Renal pelvis (tissue), 4 donors: ENCODE measurements around the gene ALB. TPM values are rescaled to one million over a fixed set of nuclear protein-coding genes. Genes with fewer than 3 reads are reported as not detected.

Experiments
- DNase-seq: peaks from one replicate; pipeline ENCODE4 v3.0.0-alpha.2; 2013
- polyA plus RNA-seq, 3 donors: library from polyadenylated mRNA; unstranded; fragments of 120-200 nt; gene quantifications; one replicate each; pipeline ENCODE4 v1.2.1, GENCODE V29; 2013; ENCODE audit not compliant: insufficient read length in 3 of 3

Gene ALB
- polyA plus RNA-seq, 3 donors: 2.2 to 3.3 (median 2.2) TPM

DNA sequence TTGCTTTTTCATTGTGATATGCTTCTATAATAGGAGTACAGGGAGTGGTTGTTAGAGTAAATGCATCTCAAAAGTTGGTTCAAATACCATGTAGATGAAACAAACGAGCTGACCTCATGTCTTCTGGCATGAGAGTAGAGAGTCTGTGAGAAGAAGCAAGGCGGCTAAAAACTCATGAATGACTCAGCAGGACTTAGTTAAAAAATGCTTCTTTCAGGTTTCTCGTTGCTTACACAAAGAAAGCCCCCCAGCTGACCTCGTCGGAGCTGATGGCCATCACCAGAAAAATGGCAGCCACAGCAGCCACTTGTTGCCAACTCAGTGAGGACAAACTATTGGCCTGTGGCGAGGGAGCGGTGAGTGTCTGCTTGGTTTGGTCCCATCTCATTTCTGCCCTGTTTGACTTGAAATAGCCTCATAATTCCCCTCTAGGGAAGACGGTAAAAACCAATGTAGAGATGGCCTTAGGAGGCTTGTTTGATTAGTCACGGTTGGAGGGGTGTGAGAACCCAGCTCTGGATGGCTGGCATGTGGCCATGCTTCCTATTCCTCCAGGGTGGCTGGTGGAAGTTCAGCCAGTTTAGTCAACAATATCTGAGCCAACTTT is 46.4 kb downstream of the ALB start:
- DNase-seq: peak; percentile 4

DNA sequence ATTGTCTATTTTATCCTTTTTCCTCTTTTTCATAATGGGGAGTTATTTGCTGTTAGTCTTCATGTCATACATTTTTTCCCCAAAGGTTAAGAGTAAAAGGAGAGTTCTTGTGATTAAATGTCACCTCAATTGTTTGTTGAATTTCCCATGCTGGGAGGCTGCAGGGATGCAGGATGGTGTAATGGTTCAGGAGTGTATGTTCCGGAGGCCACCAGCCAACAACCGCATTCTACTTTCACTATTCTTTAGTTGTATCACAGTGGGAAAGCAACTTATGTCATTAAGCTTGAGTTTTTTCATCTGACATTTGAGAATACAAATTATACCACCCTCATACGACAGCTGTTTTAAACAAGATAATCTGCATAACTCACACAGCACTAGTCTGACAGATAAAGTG is 47.3 kb downstream of the ALB start:
- DNase-seq: no peak

DNA sequence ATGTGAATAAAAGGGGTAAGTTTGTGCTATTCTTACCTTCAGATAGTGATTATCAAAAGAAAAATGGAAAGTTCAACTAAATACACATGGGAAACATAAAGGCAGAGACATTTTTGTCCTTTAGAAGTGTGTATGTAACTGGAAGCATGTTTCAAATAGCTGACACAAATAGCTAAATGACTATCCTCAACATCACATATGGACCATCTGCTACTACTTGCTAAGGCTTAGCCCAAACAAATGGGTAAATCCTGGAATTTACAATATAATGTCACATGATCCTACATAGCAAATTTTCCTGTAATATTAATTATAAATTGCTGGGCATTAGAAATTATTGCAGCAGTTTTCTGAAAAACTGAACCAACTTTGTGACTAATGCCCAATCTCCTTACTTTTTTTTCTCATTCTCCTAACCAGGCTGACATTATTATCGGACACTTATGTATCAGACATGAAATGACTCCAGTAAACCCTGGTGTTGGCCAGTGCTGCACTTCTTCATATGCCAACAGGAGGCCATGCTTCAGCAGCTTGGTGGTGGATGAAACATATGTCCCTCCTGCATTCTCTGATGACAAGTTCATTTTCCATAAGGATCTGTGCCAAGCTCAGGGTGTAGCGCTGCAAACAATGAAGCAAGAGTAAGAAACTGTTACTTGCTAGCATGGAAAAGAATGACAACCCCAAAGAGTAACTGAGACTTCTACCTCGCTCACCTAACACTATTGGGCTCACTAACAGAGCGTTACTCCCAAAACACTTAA is 48.1 kb downstream of the ALB start:
- DNase-seq: no peak

DNA sequence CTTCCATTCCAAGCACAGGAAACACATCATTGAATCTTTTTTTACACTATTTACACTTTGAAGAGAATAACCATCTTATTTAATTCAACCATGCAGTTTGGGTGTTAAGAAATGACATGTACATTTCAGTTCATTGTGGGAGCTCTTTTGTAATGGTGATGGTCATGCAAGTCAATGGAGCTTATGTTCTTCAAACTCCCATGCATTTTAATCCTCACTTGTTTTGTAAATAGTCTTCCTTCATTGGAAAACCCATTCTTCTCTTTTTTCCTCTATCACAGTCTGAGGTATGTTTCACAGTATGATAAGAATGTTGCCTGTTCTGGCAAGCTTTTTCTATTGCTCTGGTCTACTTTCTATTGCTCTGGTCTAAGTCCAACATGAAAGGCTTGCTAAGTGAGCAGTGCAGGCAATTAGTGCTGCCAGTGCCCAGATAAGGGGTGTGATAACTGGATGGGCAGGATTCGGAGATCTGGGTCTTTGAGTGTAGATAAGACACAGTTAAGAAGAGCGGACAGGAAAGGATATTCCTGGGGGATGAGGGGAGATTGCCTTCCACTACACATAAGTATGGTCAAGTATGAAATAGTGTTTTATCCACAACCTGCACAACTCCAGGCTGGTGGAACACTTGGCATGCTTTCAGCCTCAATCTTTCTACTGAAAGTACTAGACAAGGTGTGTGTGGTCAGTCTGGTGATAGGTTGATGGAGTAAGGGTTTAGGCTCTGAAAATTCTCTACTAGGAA is 49.0 kb downstream of the ALB start:
- no peak for DNase-seq

DNA sequence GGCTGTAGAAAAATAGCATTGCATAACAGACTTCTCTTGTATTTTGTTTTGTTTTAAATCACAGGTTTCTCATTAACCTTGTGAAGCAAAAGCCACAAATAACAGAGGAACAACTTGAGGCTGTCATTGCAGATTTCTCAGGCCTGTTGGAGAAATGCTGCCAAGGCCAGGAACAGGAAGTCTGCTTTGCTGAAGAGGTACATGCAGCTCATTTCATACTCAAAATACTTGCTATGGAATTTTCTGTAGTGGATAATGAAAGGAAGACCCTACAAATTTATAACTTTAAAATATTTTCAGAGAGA is 49.6 kb downstream of the ALB start:
- DNase-seq: no peak

DNA sequence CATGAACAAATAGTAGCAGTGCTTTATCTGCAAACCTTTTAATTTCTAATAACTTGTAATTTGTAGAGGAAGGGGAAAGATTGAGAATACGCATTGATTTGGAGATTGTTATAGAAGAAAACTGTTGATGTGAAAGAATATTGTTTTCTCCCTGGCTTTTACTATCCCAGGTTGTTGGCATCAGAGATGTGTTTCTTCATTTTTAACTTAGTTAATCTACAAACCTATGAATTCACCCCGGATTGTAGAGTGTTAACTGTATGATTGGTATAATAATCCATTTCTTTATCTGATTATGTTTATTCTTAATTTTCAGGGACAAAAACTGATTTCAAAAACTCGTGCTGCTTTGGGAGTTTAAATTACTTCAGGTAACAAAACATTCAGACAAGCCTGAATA is 50.8 kb downstream of the ALB start:
- DNase-seq: no peak

DNA sequence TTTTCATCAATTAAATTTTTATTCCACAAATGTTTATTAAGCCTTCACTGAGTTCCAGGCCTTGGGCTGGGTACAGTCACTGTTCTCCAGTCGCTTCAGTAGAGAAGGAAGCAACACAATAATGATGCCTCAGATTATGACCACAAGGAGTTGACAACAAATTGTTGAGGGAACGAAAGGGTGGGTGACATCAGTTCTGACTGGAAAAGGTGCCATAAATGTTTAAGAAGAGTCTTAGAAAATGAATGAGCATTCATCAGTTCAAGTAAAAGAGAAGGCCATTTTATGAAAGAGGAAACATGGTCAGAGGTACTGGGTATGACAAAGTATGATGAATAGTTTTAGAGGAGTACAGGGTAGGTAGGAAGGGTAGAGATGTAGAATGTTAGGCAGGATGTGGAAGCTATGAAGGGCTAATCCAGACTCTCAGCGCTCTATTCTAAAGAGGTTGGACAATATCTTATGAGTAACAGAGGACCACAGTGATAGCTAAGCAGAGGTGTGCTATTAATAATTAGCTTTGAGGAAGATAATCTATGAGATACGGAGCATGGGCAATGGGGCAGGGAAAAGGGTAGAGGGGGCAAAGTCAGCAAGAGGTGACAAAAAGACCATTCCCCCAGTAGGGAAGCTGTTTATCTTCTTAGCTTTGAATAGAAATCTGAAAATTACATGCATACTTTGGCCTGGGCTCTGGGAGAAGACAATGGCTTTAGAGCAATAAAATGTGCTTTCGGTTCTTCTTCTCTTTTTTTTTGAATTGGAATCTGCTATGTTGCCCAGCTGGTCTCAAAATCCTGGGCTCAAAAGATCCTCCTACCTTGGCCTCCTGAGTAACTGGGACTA is 52.3 kb downstream of the ALB start:
- no peak for DNase-seq

DNA sequence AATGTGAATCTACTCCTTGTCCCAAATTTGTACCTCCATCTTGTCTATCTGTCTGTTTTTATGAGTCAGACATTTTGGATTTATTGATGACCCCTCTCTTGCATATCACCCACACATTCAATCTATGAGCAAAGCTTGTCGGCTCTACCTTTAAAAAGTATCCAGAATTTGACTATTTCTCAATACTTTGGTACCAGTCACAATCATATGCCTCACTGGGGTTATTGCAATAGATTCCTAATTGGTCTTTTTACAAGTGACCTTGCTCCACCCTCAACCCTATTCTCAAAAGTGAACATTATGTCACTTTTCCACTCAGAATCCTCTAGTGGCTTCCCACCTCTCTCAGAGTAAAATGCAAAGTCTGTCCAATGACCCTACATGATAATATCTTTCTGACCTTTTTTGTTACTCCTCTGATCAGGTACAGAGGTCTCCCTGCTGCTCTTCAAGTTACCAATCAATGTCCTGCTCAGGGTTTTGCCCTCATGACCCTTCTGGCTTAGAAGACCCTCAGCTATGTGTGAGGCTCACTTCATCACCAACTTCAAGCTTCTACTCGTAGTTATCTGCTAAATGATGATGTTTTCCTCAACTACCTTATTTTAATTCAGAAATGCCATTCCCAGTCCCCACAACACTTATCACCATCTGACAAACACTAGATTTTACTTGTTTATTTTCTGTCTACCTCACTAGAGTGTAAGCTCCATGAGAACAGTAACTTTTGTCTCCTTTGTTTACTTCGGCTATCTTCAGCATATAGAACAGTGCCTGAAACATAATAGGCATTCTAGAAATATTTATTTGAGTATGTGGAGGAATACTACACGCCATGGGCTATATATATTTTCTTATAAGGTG is 54.3 kb downstream of the ALB start:
- no peak for DNase-seq

DNA sequence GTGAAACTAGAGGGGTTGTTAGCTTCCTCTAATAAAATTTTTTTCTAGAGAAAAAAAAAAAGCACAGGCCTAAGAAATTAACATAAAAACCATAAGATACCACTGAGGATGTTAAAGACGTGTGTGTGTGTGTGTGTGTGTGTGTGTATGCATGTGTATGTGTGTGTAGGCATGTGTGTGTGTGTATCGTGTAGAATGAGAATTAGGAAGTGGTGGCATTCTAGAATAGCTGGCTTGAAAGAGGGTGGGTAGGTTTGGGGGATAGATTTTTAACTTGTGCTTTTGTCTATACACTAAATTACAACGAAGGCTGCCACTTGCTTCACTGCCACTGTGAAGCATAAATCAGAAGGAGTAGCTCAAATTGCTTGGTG is 54.9 kb downstream of the ALB start:
- DNase-seq: no peak

DNA sequence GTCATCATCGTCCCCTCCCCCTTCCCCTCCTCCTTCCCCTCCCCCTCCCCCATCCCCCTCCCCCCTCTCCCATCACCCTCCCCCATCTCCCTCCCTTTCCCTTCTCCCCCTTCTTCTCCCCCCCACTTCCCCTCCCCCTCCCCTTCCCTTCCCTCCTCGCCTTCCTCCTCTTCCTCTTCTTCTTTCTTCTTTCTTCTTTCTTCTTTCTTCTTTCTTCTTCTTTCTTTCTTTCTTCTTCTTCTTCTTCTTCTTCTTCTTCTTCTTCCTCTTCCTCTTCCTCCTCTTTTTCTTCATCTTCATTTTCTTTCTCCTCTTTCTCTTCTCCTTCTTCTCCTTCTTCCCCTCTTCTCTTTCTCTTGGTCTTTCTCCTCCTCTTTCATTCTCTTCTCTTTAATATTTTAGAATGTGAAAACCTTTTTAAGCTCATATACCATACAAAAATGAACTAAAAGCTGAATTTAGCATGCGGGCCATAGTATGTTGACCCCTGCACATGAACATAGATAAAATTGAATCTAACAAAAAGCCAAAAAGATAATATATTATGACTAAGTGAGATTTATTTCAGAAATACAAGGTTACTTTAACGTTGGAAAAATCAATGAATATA is 56.9 kb downstream of the ALB start:
- DNase-seq: no peak

DNA sequence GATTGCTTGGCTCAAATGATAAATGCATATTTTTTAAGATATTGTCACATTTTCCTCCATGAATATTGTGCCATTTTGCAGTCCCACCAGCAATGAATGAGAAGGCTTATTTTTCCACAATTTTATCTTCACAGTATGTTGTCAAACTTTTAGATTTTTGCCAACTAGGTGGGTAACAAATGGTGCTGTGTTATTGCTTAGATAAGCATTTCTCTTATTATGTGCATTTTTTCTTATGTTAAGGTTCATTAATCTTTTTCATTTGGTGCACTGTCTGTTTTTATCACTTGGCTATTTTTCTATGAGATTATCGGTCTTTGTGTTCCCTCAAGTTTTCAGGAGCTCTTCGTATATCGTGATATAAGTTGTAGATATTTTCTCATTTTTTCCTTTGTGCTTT is 64.1 kb downstream of the ALB start:
- no peak for DNase-seq

DNA sequence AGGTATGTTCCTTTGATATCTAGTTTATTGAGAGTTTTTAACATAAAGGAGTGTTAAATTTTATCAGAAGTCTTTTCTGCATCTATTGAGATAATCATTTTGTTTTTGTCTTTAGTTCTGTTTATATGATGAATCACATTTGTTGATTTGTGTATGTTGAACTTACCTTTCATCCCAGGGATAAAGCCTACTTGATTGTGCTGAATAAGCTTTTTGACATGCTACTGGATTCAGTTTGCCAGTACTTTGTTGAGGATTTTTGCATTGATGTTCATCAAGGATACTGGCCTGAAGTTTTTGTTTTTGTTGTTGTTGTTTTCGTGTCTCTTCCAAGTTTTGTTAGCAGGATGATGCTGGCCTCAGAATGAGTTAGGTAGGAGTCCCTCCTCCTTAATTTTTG is 66.6 kb downstream of the ALB start:
- DNase-seq: no peak

Other genes starting within 250 kb of the ALB start
- gene ANKRD17, start 145.5 kb upstream of the ALB start, polyA plus RNA-seq: 10 to 100 TPM; 74.7 to 81.2 (median 75.3) TPM
- gene AFP, start 31.9 kb downstream of the ALB start, polyA plus RNA-seq: 1,000 to 10,000 TPM in 2 of 3 donors, 100 to 1,000 TPM in 1; 437 to 1,749 (median 1,318) TPM
- 10 to 100 TPM in 2 of 3 donors, 1 to 10 TPM in 1; 9.6 to 15.1 (median 14.8) TPM for gene AFM, start 77.5 kb downstream of the ALB start, polyA plus RNA-seq
- 1 to 10 TPM; 4.4 to 8.8 (median 6.2) TPM for gene RASSF6, start 216.1 kb downstream of the ALB start, polyA plus RNA-seq